DMS79 (cell line): ENCODE measurements around the gene GART.
"Not testable (repeated sequence)": the region's sequence is repeated elsewhere in the genome, so short reads cannot be mapped to it uniquely, and the experiment has no call there.

Experiments
- DNase-seq: peaks from one replicate; lab custom pipeline; 2025; lab: John Stamatoyannopoulos, UW

Gene GART

GRCh38 chr21:33512481-33512880 is 29.4 kb downstream of the GART start:
- no peak for DNase-seq

GRCh38 chr21:33511639-33512038 is 30.3 kb downstream of the GART start:
- no peak for DNase-seq

- no peak for DNase-seq
Measured at GRCh38 chr21:33510826-33511225, 31.1 kb downstream of the GART start.

- not testable (repeated sequence) for DNase-seq
Measured at GRCh38 chr21:33507003-33507402, 34.9 kb downstream of the GART start.

- DNase-seq: no peak
Measured at GRCh38 chr21:33505833-33506232, 36.1 kb downstream of the GART start.

- no peak for DNase-seq
Measured at GRCh38 chr21:33496345-33496744, 45.6 kb downstream of the GART start.

- DNase-seq: no peak
Measured at GRCh38 chr21:33495743-33496142, 46.2 kb downstream of the GART start.

GRCh38 chr21:33493756-33494155 is 48.2 kb downstream of the GART start:
- no peak for DNase-seq

GRCh38 chr21:33492571-33492970 is 49.3 kb downstream of the GART start:
- no peak for DNase-seq

GRCh38 chr21:33491373-33492102 is 50.4 kb downstream of the GART start, which contains the start of gene DNAJC28:
DNAJC28 (minus strand) TSS chr21:33491716; CDS start chr21:33489393, 2,323 bp downstream.
- DNase-seq: peak; percentile 93

- no peak for DNase-seq
Measured at GRCh38 chr21:33490991-33491372, 50.9 kb downstream of the GART start.

- DNase-seq: no peak
Measured at GRCh38 chr21:33488936-33489335, 53.0 kb downstream of the GART start.

- no peak for DNase-seq
Measured at GRCh38 chr21:33487996-33488395, 53.9 kb downstream of the GART start.

GRCh38 chr21:33481314-33481943 is 60.5 kb downstream of the GART start:
- DNase-seq: no peak

- DNase-seq: no peak
Measured at GRCh38 chr21:33480481-33481103, 61.3 kb downstream of the GART start.

- DNase-seq: peak; percentile 86
Measured at GRCh38 chr21:33479679-33480480, 62.0 kb downstream of the GART start, which contains the start of gene TMEM50B. TMEM50B (minus strand) TSS chr21:33479974; CDS start chr21:33468885, 11,089 bp downstream.

GRCh38 chr21:33478935-33479678 is 62.8 kb downstream of the GART start:
- DNase-seq: no peak

- DNase-seq: no peak
Measured at GRCh38 chr21:33478182-33478581, 63.7 kb downstream of the GART start.

- no peak for DNase-seq
Measured at GRCh38 chr21:33477066-33477465, 64.9 kb downstream of the GART start.

- DNase-seq: no peak
Measured at GRCh38 chr21:33473344-33473743, 68.6 kb downstream of the GART start.

GRCh38 chr21:33470701-33471100 is 71.2 kb downstream of the GART start:
- no peak for DNase-seq
